Thoracic aorta (tissue), 2 donors: ENCODE data around the gene CCL20. TPM values are rescaled to one million over a fixed set of nuclear protein-coding genes. Genes with fewer than 3 reads are reported as not detected.
"Not testable (repeated sequence)": the region's sequence is repeated elsewhere in the genome, so short reads cannot be mapped to it uniquely, and the experiment has no call there.

Experiments
- ATAC-seq: fragments of 150-250 bp; one replicate; pipeline ENCODE4 v1.8.0; 2017; ENCODE audit warnings: low read depth; ENCODE audit not compliant: insufficient number of reproducible peaks, low FRiP score
- DNase-seq: peaks from one replicate; pipeline ENCODE4 v3.0.0-alpha.2; 2020; ENCODE audit warnings: low spot score
- H3K27ac ChIP-seq, 2 donors: fragments of 200-600 bp; sonication (generic); 1 replicate in 1 of 2; 2 replicates in 1 of 2; pipeline ENCODE4 v1.5.1; 2016; ENCODE audit warnings: mild to moderate bottlenecking in 2 of 2, moderate library complexity in 2 of 2
- H3K27me3 ChIP-seq: fragments of 200-600 bp; sonication (generic); replicated peaks from 2 replicates; pipeline ENCODE4 v1.6.0; 2016; ENCODE audit warnings: mild to moderate bottlenecking; ENCODE audit not compliant: insufficient read depth
- H3K36me3 ChIP-seq: fragments of 200-600 bp; sonication (generic); one replicate; pipeline ENCODE4 v1.5.1; 2016
- H3K4me1 ChIP-seq, 2 donors: fragments of 200-600 bp; sonication (generic); 1 replicate in 1 of 2; 2 replicates in 1 of 2; pipeline versions ENCODE4 v1.5.1 to v1.6.0; 2016; ENCODE audit warnings: low read depth in 2 of 2, mild to moderate bottlenecking in 1 of 2; ENCODE audit not compliant: control insufficient read depth in 1 of 2
- H3K4me3 ChIP-seq: fragments of 200-600 bp; sonication (generic); 2 replicates; pipeline ENCODE4 v1.5.1; 2016; ENCODE audit warnings: mild to moderate bottlenecking
- H3K9me3 ChIP-seq: fragments of 200-600 bp; sonication (generic); 2 replicates; pipeline ENCODE4 v1.5.1; 2016
- CTCF ChIP-seq: fragments of 200-600 bp; sonication (generic); IDR thresholded peaks from one replicate; pipeline ENCODE4 v1.5.1; 2019; ENCODE audit warnings: antibody characterized with exemption
- total RNA-seq, 2 donors: library from RNA; depleted of rRNA; stranded (reverse); fragments of >200 nt; gene quantifications; one replicate each; pipeline versions ENCODE4 v1.1.0 to v1.2.3, GENCODE V29; 2016

The CCL20 gene
- total RNA-seq, 2 donors from 2014 or later = 12.1 TPM; not detected in 1

- no peaks in the 10 kb centered on the region for H3K4me1 ChIP-seq
- no peak overlapping the region for H3K4me3 ChIP-seq
- H3K36me3 ChIP-seq = no peaks in the 10 kb centered on the region
- no peak overlapping the region for H3K27ac ChIP-seq
- TF ChIP-seq CTCF = no peak
- no peak for ATAC-seq
- H3K9me3 ChIP-seq = no peaks in the 10 kb centered on the region
- no peak for DNase-seq
- no peaks in the 10 kb centered on the region for H3K27me3 ChIP-seq
Measured at GRCh38 chr2:227829337-227829736, 15.7 kb downstream of the CCL20 start.

DNA sequence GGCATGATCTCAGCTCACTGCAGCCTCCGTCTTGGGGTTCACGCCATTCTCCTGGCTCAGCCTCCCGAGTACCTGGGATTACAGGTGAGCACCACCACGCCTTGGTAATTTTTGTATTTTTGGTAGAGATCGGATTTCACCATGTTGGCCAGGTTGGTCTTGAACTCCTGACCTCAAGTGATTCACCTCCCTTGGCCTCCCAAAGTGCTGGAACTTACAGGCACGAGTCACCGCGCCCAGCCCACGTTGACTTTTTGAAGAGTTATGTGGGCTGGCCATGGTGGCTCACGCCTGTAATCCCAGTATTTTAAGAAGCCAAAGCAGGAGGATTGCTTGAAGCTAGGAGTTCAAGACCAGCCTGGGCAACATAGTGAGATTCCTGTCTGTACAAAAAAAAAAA lies 20.8 kb downstream of the CCL20 start:
- no peak for DNase-seq
- ATAC-seq = no peak
- H3K4me1 ChIP-seq = no peaks in the 10 kb centered on the region
- no peaks in the 10 kb centered on the region for H3K36me3 ChIP-seq
- H3K27me3 ChIP-seq = no peaks in the 10 kb centered on the region
- H3K4me3 ChIP-seq = no peak overlapping the region
- no peak for TF ChIP-seq CTCF
- H3K27ac ChIP-seq = no peak overlapping the region
- H3K9me3 ChIP-seq = no peaks in the 10 kb centered on the region

GRCh38 chr2:227834916-227835650 lies 21.4 kb downstream of the CCL20 start:
- Histone ChIP-seq H3K27me3 (no peaks in the 10 kb centered on the region), H3K4me3 (no peak overlapping the region), H3K36me3 (no peaks in the 10 kb centered on the region), H3K4me1 (no peaks in the 10 kb centered on the region), H3K27ac (no peak overlapping the region), H3K9me3 (no peaks in the 10 kb centered on the region)
- TF ChIP-seq CTCF = no peak
- no peak for DNase-seq
- no peak for ATAC-seq

DNA sequence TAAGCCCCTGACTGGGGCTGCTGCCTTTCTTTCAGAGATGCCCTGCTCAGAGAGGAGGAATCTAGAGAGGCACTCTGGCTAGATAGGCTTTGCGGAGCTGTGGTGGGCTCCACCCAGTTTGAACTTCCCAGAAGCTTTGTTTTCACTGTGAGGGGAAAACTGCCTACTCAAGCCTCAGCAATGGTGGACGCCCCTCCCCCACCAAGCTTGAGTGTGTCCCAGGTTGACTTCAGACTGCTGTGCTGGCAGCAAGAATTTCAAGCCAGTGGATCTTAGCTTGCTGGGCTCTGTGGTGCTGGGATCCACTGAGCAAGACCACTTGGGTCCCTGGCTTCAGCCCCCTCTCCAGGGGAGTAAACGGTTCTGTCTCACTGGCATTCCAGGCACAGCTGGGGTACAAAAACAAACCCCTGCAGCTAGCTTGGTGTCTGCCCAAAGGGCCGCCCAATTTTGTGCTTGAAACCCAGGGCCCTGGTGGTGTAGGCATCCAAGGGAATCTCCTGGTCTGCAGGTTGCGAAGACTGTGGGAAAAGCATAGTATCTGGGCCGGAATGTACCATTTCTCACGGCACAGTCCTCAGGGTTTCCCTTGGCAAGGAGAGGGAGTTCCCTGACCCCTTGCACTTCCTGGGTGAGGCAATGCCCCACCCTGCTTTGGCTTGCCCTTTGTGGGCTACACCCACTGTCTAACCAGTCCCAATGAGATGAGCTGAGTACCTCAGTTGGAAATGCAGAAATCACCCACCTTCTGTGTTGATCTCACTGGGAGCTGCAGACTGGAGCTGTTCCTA lies 25.9 kb downstream of the CCL20 start:
- not testable (repeated sequence) for H3K4me3 ChIP-seq, DNase-seq, ATAC-seq

DNA sequence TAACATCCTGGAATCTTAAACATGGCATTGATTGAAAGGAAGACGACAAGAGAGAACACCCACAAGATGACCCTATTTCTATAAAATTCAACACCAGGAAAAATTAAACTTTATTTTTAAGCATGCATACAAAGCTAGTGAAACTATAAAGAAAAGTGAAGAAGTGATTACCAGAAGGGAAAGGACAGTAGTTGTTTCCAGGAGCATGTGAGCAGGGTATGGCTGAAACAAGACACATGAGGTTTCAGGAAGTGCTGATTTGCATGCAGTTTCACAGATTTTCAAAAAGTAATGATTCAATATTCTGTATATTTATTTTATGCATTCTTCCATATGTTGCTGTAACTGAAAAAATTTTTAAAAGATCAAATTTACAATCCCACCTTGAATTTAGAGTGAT lies 33.2 kb downstream of the CCL20 start:
- ATAC-seq (no peak), DNase-seq (no peak)
- Histone ChIP-seq H3K4me3 (no peak overlapping the region), H3K9me3 (no peaks in the 10 kb centered on the region), H3K27ac (no peak overlapping the region), H3K36me3 (no peaks in the 10 kb centered on the region), H3K4me1 (no peaks in the 10 kb centered on the region), H3K27me3 (no peaks in the 10 kb centered on the region)
- TF ChIP-seq CTCF = no peak

More for the DNA sequence above, 25.9 kb downstream of the CCL20 start:
- not testable (repeated sequence) for H3K36me3 ChIP-seq, H3K9me3 ChIP-seq, H3K27me3 ChIP-seq, H3K27ac ChIP-seq, H3K4me1 ChIP-seq
